DOHH2 (cell line): Measurements from ENCODE around the gene HECTD3.

ENCODE experiments used
- H3F3A ChIP-seq: fragments of 200-600 bp; sonication (generic), shearing (Covaris generic); 2 replicates; pipeline ENCODE4 v1.6.0; 2016; ENCODE audit warnings: antibody characterized with exemption, mild to moderate bottlenecking; ENCODE audit not compliant: control insufficient read depth, insufficient read depth
- H3K27ac ChIP-seq: fragments of 200-600 bp; sonication (generic); 2 replicates; pipeline ENCODE4 v1.5.1; 2014; ENCODE audit warnings: low read depth, mild to moderate bottlenecking, low read length, moderate library complexity
- H3K27me3 ChIP-seq: fragments of 200-600 bp; sonication (generic); 2 replicates; pipeline ENCODE4 v1.6.1; 2014; ENCODE audit warnings: mild to moderate bottlenecking, low read length, mixed read lengths; ENCODE audit not compliant: control insufficient read depth
- H3K36me3 ChIP-seq: fragments of 200-600 bp; sonication (generic); 2 replicates; pipeline ENCODE4 v1.6.1; 2014; ENCODE audit warnings: mild to moderate bottlenecking, low read length, moderate library complexity, mixed read lengths; ENCODE audit not compliant: control insufficient read depth
- H3K4me1 ChIP-seq: fragments of 200-600 bp; sonication (generic); 2 replicates; pipeline ENCODE4 v1.6.1; 2014; ENCODE audit warnings: mild to moderate bottlenecking, low read length, mixed read lengths; ENCODE audit not compliant: control insufficient read depth
- H3K4me2 ChIP-seq: fragments of 200-600 bp; sonication (generic); 2 replicates; pipeline ENCODE4 v1.6.0; 2014; ENCODE audit warnings: mild to moderate bottlenecking, low read length, moderate library complexity
- H3K4me3 ChIP-seq: fragments of 200-600 bp; sonication (generic); 2 replicates; pipeline ENCODE4 v1.5.1; 2014; ENCODE audit warnings: mild to moderate bottlenecking, low read length, mixed read lengths
- H3K79me2 ChIP-seq: fragments of 200-600 bp; sonication (generic); 2 replicates; pipeline ENCODE4 v1.6.1; 2014; ENCODE audit warnings: mild to moderate bottlenecking, low read length, mixed read lengths; ENCODE audit not compliant: control insufficient read depth
- H3K9me2 ChIP-seq: fragments of 200-600 bp; sonication (generic); replicated peaks from 2 replicates; pipeline ENCODE4 v1.6.1; 2014; ENCODE audit warnings: mild to moderate bottlenecking, low read length, mixed read lengths; ENCODE audit not compliant: control insufficient read depth
- H3K9me3 ChIP-seq: fragments of 200-600 bp; sonication (generic); 2 replicates; pipeline ENCODE4 v1.6.1; 2014; ENCODE audit warnings: antibody characterized with exemption, low read length, mixed read lengths; ENCODE audit not compliant: control insufficient read depth, insufficient read depth
- H4K20me1 ChIP-seq: fragments of 200-600 bp; sonication (generic); 2 replicates; pipeline ENCODE4 v1.6.0; 2014; ENCODE audit warnings: low read depth, mild to moderate bottlenecking, antibody characterized with exemption, low read length, moderate library complexity; ENCODE audit not compliant: control insufficient read depth, insufficient read depth
- CTCF ChIP-seq: fragments of 200-600 bp; sonication (generic); IDR thresholded peaks from one replicate; pipeline ENCODE4 v1.5.1; 2014; ENCODE audit warnings: antibody characterized with exemption, mild to moderate bottlenecking, low read depth, low read length; ENCODE audit not compliant: poor library complexity, severe bottlenecking
- EZH2phosphoT487 ChIP-seq: fragments of 200-600 bp; sonication (generic); IDR thresholded peaks from 2 replicates; pipeline ENCODE4 v1.6.1; 2017; ENCODE audit warnings: borderline replicate concordance, mild to moderate bottlenecking, antibody characterized with exemption, low read length, moderate library complexity, mixed read lengths

HECTD3 gene

DNA sequence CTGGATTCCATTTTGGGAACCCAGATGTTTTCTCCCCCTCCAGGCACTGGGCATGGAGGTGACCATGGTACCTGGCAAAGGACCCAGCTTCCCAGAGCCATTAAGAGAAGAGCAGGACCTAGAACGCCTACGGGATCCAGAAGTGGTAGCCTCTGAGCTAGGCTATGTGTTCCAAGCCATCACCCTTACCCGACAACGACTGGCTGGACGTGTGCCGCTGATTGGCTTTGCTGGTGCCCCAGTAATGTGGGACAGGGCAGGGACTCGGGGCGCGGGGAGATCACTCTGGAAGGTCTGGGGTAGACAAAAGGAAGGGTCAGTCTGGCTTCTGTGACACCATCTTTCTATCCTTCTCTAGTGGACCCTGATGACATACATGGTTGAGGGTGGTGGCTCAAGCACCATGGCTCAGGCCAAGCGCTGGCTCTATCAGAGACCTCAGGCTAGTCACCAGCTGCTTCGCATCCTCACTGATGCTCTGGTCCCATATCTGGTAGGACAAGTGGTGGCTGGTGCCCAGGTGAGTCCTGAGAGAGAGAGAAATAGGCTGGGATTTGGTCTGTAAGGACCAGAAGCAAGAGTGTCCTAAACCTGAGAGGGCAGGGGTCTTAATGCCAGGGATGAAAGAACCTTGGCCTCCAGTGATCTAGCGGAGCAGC, 2.6 kb upstream of the HECTD3 start:
- Histone ChIP-seq H3K4me3 (peak overlapping the region; percentile 92; the same call in 1 of the 2 replicates), H3K79me2 (peaks cover 17% of the 10 kb centered on the region), H3F3A (no peaks in the 10 kb centered on the region), H3K4me2 (peak overlapping the region; percentile 94), H4K20me1 (no peaks in the 10 kb centered on the region; the same call in 1 of the 2 replicates), H3K9me2 (no peaks in the 10 kb centered on the region), H3K36me3 (peaks cover 13% of the 10 kb centered on the region), H3K4me1 (peaks cover 30% of the 10 kb centered on the region), H3K27ac (no peak overlapping the region), H3K27me3 (no peaks in the 10 kb centered on the region), H3K9me3 (no peaks in the 10 kb centered on the region)
- TF ChIP-seq CTCF: no peak
- TF ChIP-seq EZH2phosphoT487: no peak

DNA sequence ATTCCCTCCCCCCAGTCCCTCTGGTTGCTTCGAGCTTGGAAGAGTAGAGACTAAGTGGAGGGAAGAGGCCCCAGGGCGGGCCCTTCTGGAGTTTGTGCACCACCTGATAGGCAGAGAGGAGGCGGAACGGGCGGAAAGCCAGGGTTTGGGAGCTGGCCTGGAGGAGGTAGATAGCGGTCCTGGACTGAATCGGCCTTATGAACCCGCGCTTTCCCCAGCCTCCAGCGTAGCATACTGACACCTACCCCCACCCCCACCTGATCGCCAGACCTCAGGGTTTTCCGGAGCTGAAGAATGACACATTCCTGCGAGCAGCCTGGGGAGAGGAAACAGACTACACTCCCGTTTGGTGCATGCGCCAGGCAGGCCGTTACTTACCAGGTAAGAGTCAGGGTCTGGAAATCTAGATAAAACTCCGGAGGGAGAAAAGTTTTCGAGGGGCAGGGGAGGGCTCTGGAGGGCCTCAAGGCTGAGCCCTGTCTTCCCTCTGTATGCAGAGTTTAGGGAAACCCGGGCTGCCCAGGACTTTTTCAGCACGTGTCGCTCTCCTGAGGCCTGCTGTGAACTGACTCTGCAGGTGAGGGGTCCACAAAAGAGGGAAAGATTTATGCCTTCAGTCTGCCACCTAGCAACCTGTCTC, 1.6 kb upstream of the HECTD3 start:
- Histone ChIP-seq H3K27ac (no peak overlapping the region), H3K4me3 (peak overlapping the region; percentile 92), H3K36me3 (peaks cover 17% of the 10 kb centered on the region), H3K4me2 (peak overlapping the region; percentile 94), H3K79me2 (peaks cover 17% of the 10 kb centered on the region), H3K9me2 (no peaks in the 10 kb centered on the region), H4K20me1 (no peaks in the 10 kb centered on the region; the same call in 1 of the 2 replicates), H3F3A (no peaks in the 10 kb centered on the region), H3K27me3 (no peaks in the 10 kb centered on the region), H3K9me3 (no peaks in the 10 kb centered on the region), H3K4me1 (peaks cover 30% of the 10 kb centered on the region)
- no peak for TF ChIP-seq EZH2phosphoT487
- TF ChIP-seq CTCF: no peak

GRCh38 chr1:45011837-45012638, 914 bp upstream of the HECTD3 start, which contains the start of gene UROD:
Gene UROD, plus strand, starts transcription at chr1:45012254. Its CDS starts 12 bp downstream, at chr1:45012266.
- no peaks in the 10 kb centered on the region for H3K9me2 ChIP-seq
- no peaks in the 10 kb centered on the region; the same call in 1 of the 2 replicates for H4K20me1 ChIP-seq
- peaks cover 30% of the 10 kb centered on the region for H3K4me1 ChIP-seq
- H3K4me2 ChIP-seq: peak within 1 kb of the TSS; percentile 94
- peak within 1 kb of the TSS; percentile 92 for H3K4me3 ChIP-seq
- H3K36me3 ChIP-seq: peaks cover 24% of the 10 kb centered on the region
- TF ChIP-seq CTCF: no peak
- TF ChIP-seq EZH2phosphoT487: no peak
- H3K79me2 ChIP-seq: peaks cover 17% of the 10 kb centered on the region
- H3F3A ChIP-seq: no peaks in the 10 kb centered on the region
- H3K9me3 ChIP-seq: no peaks in the 10 kb centered on the region
- H3K27me3 ChIP-seq: no peaks in the 10 kb centered on the region
- H3K27ac ChIP-seq: peak within 1 kb of the TSS; percentile 39
